H9 (cell line): ENCODE results near the gene IL12B. TPM values are rescaled to one million over a fixed set of nuclear protein-coding genes. Genes with fewer than 3 reads are reported as not detected.

Experiments used
- DNase-seq: peaks from one replicate; pipeline ENCODE4 v3.0.0-alpha.2; 2017
- H2AFZ ChIP-seq: one replicate; pipeline ENCODE4 v1.6.1; 2013; ENCODE audit warnings: mild to moderate bottlenecking, low read length, control low read depth, moderate library complexity
- H2AK5ac ChIP-seq: 2 replicates; pipeline ENCODE4 v1.6.1; 2013; ENCODE audit warnings: low read length, control low read depth, mixed read lengths; ENCODE audit not compliant: insufficient read length
- H2BK120ac ChIP-seq: one replicate; pipeline ENCODE4 v1.6.1; 2013; ENCODE audit warnings: low read depth, mild to moderate bottlenecking, low read length, control low read depth, inconsistent platforms; ENCODE audit not compliant: poor library complexity, severe bottlenecking
- H2BK12ac ChIP-seq: 2 replicates; pipeline ENCODE4 v1.6.1; 2013; ENCODE audit warnings: low read length, control low read depth, mixed read lengths, low read depth; ENCODE audit not compliant: insufficient read length
- H2BK15ac ChIP-seq: 2 replicates; pipeline ENCODE4 v1.6.1; 2013; ENCODE audit warnings: low read depth, low read length, control low read depth
- H2BK20ac ChIP-seq: one replicate; pipeline ENCODE4 v1.6.1; 2013; ENCODE audit warnings: low read depth, mild to moderate bottlenecking, low read length, control low read depth, inconsistent platforms; ENCODE audit not compliant: poor library complexity, severe bottlenecking
- H2BK5ac ChIP-seq: 2 replicates; pipeline ENCODE4 v1.6.1; 2013; ENCODE audit warnings: low read length, control low read depth, mixed read lengths; ENCODE audit not compliant: insufficient read length
- H3K14ac ChIP-seq: 2 replicates; pipeline ENCODE4 v1.6.1; 2013; ENCODE audit warnings: low read length, control low read depth; ENCODE audit not compliant: insufficient read depth
- H3K18ac ChIP-seq: 2 replicates; pipeline ENCODE4 v1.6.1; 2013; ENCODE audit warnings: low read depth, mild to moderate bottlenecking, mixed read lengths, low read length, control low read depth; ENCODE audit not compliant: insufficient read length
- H3K23ac ChIP-seq: 2 replicates; pipeline ENCODE4 v1.6.1; 2013; ENCODE audit warnings: low read length, control low read depth, mixed read lengths, low read depth; ENCODE audit not compliant: insufficient read length
- H3K23me2 ChIP-seq: 2 replicates; pipeline ENCODE4 v1.6.1; 2013; ENCODE audit warnings: low read depth, mild to moderate bottlenecking, mixed read lengths, low read length, control low read depth; ENCODE audit not compliant: insufficient read length, poor library complexity, severe bottlenecking
- H3K27ac ChIP-seq: 2 replicates; pipeline ENCODE4 v1.5.1; 2013; ENCODE audit warnings: low read length, control low read depth, mixed read lengths, low read depth; ENCODE audit not compliant: insufficient read length
- H3K27me3 ChIP-seq: 2 replicates; pipeline ENCODE4 v1.6.1; 2013; ENCODE audit warnings: low read length, control low read depth, inconsistent platforms; ENCODE audit not compliant: insufficient read depth
- H3K4ac ChIP-seq: 2 replicates; pipeline ENCODE4 v1.6.1; 2013; ENCODE audit warnings: low read depth, mild to moderate bottlenecking, control low read depth, inconsistent platforms, low read length, moderate library complexity
- H3K4me1 ChIP-seq: 2 replicates; pipeline ENCODE4 v1.6.1; 2013; ENCODE audit warnings: low read length, control low read depth, inconsistent platforms; ENCODE audit not compliant: insufficient read depth
- H3K4me2 ChIP-seq: 2 replicates; pipeline ENCODE4 v1.6.1; 2013; ENCODE audit warnings: low read length, control low read depth, mixed read lengths; ENCODE audit not compliant: insufficient read length, insufficient read depth
- H3K56ac ChIP-seq: 2 replicates; pipeline ENCODE4 v1.6.1; 2013; ENCODE audit warnings: low read depth, mild to moderate bottlenecking, mixed read lengths, low read length, control low read depth; ENCODE audit not compliant: insufficient read length
- H3K79me1 ChIP-seq: 2 replicates; pipeline ENCODE4 v1.6.1; 2013; ENCODE audit warnings: low read depth, mild to moderate bottlenecking, moderate library complexity, low read length, control low read depth, inconsistent platforms; ENCODE audit not compliant: insufficient read depth, poor library complexity, severe bottlenecking
- H3K79me2 ChIP-seq: 2 replicates; pipeline ENCODE4 v1.6.1; 2013; ENCODE audit warnings: low read length, control low read depth, inconsistent platforms; ENCODE audit not compliant: insufficient read depth
- H3K9ac ChIP-seq: 2 replicates; pipeline ENCODE4 v1.6.1; 2013; ENCODE audit warnings: low read length, control low read depth, mixed read lengths; ENCODE audit not compliant: insufficient read length; ENCODE audit errors: extremely low read depth
- H3K9me3 ChIP-seq: one replicate; pipeline ENCODE4 v1.6.1; 2013; ENCODE audit warnings: low read depth, low read length, inconsistent platforms; ENCODE audit not compliant: control insufficient read depth
- H3T11ph ChIP-seq: one replicate; pipeline ENCODE4 v1.6.1; 2013; ENCODE audit warnings: mild to moderate bottlenecking, low read length, control low read depth, inconsistent platforms
- H4K20me1 ChIP-seq: one replicate; pipeline ENCODE4 v1.6.1; 2013; ENCODE audit not compliant: control insufficient read depth, insufficient read length, insufficient read depth
- H4K5ac ChIP-seq: 2 replicates; pipeline ENCODE4 v1.6.1; 2013; ENCODE audit warnings: low read depth, mild to moderate bottlenecking, mixed read lengths, low read length, control low read depth; ENCODE audit not compliant: insufficient read length
- H4K8ac ChIP-seq: replicated peaks from 2 replicates; pipeline ENCODE4 v1.6.1; 2013; ENCODE audit warnings: low read length, control low read depth, mixed read lengths, low read depth; ENCODE audit not compliant: insufficient read length
- H4K91ac ChIP-seq: 2 replicates; pipeline ENCODE4 v1.6.1; 2013; ENCODE audit warnings: low read depth, mild to moderate bottlenecking, moderate library complexity, mixed read lengths, low read length, control low read depth; ENCODE audit not compliant: insufficient read length
- H3K27ac Mint-ChIP-seq, 3 experiments: 2 replicates in 2 of 3; 3 replicates in 1 of 3; pipeline ENCODE4 v1.8.0; 2020 to 2021; ENCODE audit warnings: mixed read lengths in 3 of 3, mild to moderate bottlenecking in 1 of 3, moderate library complexity in 1 of 3
- H3K27me3 Mint-ChIP-seq: 2 replicates; pipeline ENCODE4 v1.8.0; 2021; ENCODE audit warnings: low read depth, mild to moderate bottlenecking, moderate library complexity, mixed read lengths
- H3K36me3 Mint-ChIP-seq, 3 experiments: 2 replicates in 2 of 3; 3 replicates in 1 of 3; pipeline ENCODE4 v1.8.0; 2020 to 2021; ENCODE audit warnings: low read depth in 3 of 3, mixed read lengths in 3 of 3; ENCODE audit not compliant: insufficient read depth in 1 of 3
- H3K4me1 Mint-ChIP-seq, 2 experiments: 2 replicates each; pipeline ENCODE4 v1.8.0; 2020; ENCODE audit warnings: mixed read lengths in 2 of 2
- H3K4me3 Mint-ChIP-seq, 2 experiments: 2 replicates in 1 of 2; 3 replicates in 1 of 2; pipeline ENCODE4 v1.8.0; 2020 to 2021; ENCODE audit warnings: mild to moderate bottlenecking in 2 of 2, mixed read lengths in 2 of 2, moderate library complexity in 1 of 2
- H3K9me3 Mint-ChIP-seq, 2 experiments: 2 replicates in 1 of 2; 3 replicates in 1 of 2; pipeline ENCODE4 v1.8.0; 2020; ENCODE audit warnings: mild to moderate bottlenecking in 2 of 2, mixed read lengths in 2 of 2, moderate library complexity in 1 of 2
- WGBS: extraction: QIAGEN DNeasy Blood & Tissue Kit; methylation state at CpG from one replicate; pipeline ENCODE4 v1.1.7; 2013; ENCODE audit warnings: missing lambda C conversion rate, low lambda C conversion rate, mixed read lengths; ENCODE audit not compliant: insufficient read length; ENCODE audit errors: extremely low coverage; 5-methylcytosine and 5-hydroxymethylcytosine counted together
- total RNA-seq: library from RNA; stranded (reverse); gene quantifications from 2 replicates; pipeline ENCODE4 v1.2.1, GENCODE V29; 2021
- TF ChIP-seq, protein P1 (sequence below): fragments of 200-600 bp; sonication (generic); conservative IDR thresholded peaks from 3 replicates; pipeline ENCODE4 v1.8.0; 2021; ENCODE audit warnings: antibody characterized with exemption, mild to moderate bottlenecking

IL12B gene
- total RNA-seq, 1 experiment from 2014 or later = not detected

- no peak overlapping the region for H3K4me3 Mint-ChIP-seq
- Histone ChIP-seq H3K4me1 (no peaks in the 10 kb centered on the region), H3K27me3 (no peaks in the 10 kb centered on the region), H3K18ac (no peak overlapping the region), H2BK20ac (no peak overlapping the region), H4K20me1 (no peaks in the 10 kb centered on the region), H3K79me2 (no peaks in the 10 kb centered on the region), H3K79me1 (no peaks in the 10 kb centered on the region), H3K56ac (no peak overlapping the region), H2BK15ac (no peak overlapping the region), H2AK5ac (no peak overlapping the region), H2AFZ (no peak overlapping the region), H2BK12ac (no peak overlapping the region), H4K8ac (no peak overlapping the region), H3K23ac (no peak overlapping the region), H3K9me3 (no peaks in the 10 kb centered on the region), H3K23me2 (no peaks in the 10 kb centered on the region), H3K27ac (no peak overlapping the region), H3K14ac (no peak overlapping the region), H3K9ac (no peak overlapping the region), H4K5ac (no peak overlapping the region), H3K4me2 (no peak overlapping the region), H2BK120ac (no peak overlapping the region), H3T11ph (no peak overlapping the region), H3K4ac (no peak overlapping the region), H4K91ac (no peak overlapping the region), H2BK5ac (no peak overlapping the region)
- no peaks in the 10 kb centered on the region for H3K9me3 Mint-ChIP-seq
- no peak for DNase-seq
- peaks cover 4% of the 10 kb centered on the region; the same call in 1 of the 2 replicates for H3K27me3 Mint-ChIP-seq
- TF ChIP-seq, protein P1, sequence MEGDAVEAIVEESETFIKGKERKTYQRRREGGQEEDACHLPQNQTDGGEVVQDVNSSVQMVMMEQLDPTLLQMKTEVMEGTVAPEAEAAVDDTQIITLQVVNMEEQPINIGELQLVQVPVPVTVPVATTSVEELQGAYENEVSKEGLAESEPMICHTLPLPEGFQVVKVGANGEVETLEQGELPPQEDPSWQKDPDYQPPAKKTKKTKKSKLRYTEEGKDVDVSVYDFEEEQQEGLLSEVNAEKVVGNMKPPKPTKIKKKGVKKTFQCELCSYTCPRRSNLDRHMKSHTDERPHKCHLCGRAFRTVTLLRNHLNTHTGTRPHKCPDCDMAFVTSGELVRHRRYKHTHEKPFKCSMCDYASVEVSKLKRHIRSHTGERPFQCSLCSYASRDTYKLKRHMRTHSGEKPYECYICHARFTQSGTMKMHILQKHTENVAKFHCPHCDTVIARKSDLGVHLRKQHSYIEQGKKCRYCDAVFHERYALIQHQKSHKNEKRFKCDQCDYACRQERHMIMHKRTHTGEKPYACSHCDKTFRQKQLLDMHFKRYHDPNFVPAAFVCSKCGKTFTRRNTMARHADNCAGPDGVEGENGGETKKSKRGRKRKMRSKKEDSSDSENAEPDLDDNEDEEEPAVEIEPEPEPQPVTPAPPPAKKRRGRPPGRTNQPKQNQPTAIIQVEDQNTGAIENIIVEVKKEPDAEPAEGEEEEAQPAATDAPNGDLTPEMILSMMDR = no peak
- peaks cover 0 to 3% of the 10 kb centered on the region in 2 experiments; a peak in 1 of 4 replicates for H3K4me1 Mint-ChIP-seq
- WGBS = no CpG with 5 or more reads among the region's 2 CpGs
- no peaks in the 10 kb centered on the region for H3K36me3 Mint-ChIP-seq
- no peak overlapping the region for H3K27ac Mint-ChIP-seq
Measured at GRCh38 chr5:159319832-159320231, 10.5 kb downstream of the IL12B start.
